GM18868 (cell line): ENCODE data around the gene VPS13A.
"Not testable (repeated sequence)": the region's sequence is repeated elsewhere in the genome, so short reads cannot be mapped to it uniquely, and the experiment has no call there.

Experiments
- ATAC-seq: cut with Tn5 transposase; IDR thresholded peaks from one replicate; pipeline ENCODE4 v1.9.1; 2021; ENCODE audit warnings: mild to moderate bottlenecking, moderate library complexity; ENCODE audit not compliant: unreplicated experiment

VPS13A gene

DNA sequence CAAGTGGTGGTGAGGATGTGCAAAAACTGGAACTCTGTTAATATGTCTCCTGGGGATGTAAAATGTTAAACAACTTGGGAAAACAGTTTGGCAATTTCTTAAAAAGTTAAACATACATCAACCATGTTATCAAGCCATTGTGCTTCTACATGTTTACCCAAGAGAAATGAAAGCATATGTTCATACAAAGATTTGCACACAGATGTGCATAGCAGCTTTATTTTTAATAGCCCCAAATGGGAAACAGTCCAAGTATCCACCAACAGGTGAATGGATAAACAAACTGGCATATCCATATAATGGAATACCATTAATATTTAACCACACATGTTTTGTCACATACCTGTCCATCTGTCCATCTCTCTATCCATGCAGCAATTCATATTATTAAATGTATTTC is 6.2 kb downstream of the VPS13A start:
- no peak for ATAC-seq

DNA sequence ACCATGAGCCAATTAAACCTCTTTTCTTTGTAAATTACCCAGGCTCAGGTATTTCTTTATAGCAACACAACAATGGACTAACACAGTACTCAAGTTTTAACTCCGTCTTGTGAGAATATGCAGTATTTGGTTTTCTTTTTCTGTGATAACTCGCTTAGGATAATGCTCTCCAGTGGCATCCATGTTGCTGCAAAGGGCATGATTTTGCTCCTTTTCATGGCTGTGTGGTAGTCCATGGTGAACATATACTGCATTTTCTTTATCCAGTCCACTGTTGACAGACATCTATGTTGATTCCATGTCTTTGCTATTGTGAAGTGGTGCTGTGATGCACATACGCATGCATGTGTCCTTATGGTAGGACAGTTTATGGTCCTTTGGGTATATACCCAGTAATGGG is 10.9 kb downstream of the VPS13A start:
- no peak for ATAC-seq

- ATAC-seq, result no peak
Measured at GRCh38 chr9:77194423-77194822, 17.1 kb downstream of the VPS13A start.

DNA sequence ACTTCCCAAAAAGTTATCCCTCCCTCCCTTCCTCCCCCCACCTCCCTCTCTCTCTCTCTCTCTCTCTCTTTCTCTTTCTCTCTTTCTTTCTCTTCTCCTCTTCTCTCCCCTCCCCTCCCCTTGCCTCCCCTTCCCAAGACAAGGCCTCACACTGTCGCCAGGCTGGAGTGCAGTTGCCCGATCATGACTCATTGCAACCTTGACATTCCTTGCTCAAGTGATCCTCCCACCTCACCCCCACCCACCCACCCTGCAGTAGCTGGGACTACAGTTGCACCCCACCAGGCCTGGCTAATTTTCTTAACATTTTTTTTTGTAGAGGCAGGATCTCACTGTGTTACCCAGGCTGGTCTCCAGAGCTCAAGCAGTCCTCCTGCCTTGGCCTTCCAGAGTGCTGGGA is 32.8 kb downstream of the VPS13A start:
- no peak for ATAC-seq

- no peak for ATAC-seq
Measured at GRCh38 chr9:77211561-77211960, 34.2 kb downstream of the VPS13A start.

GRCh38 chr9:77212801-77213200 is 35.5 kb downstream of the VPS13A start:
- no peak for ATAC-seq

- no peak for ATAC-seq
Measured at GRCh38 chr9:77215874-77216273, 38.5 kb downstream of the VPS13A start.

GRCh38 chr9:77218612-77219011 is 41.3 kb downstream of the VPS13A start:
- ATAC-seq, result no peak

DNA sequence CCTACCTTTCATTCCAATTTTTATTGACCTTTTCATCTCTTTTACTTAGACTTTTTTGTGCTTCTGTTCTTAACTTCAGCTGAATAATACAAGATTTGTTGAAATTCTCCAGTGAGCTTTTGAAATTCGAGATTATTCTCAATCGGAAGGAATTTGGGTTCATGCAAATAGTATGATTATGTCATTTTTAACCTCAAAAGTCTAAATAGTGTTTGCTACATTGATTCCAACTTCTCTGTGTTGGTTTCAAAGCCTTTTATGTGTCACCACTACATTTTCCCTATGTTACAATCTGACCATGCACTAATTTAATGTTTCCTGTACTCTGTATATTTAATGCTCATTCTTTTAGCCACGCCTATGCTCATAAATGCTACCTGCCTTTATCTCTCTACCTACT is 44.1 kb downstream of the VPS13A start:
- ATAC-seq, result no peak

DNA sequence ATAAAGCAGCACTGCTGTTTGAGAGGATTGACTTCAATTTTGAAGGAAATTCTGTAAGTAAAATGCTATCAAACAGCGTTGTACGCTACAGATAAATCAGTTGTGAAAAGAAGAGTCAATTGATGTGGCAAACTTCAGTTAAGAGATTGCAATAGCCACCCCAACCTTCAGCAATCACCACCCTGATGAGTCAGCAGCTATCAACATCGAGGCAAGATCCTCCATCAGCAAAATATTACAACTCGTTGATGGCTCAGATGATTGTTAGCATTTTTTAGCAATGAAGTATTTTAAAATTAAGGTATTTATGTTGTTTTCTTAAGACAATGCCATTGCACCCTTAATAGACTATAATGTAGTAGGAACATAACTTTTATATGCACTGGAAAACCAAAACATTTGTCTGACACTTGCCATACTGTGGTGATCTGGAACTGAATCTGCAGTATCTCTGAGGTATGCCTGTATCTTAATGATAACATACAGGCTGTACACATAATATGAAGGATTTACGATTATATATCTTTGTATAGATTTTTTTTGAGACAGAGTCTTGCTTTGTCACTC is 47.5 kb downstream of the VPS13A start:
- ATAC-seq, result no peak

GRCh38 chr9:77236693-77237092 is 59.4 kb downstream of the VPS13A start:
- ATAC-seq, result no peak

GRCh38 chr9:77237896-77238295 is 60.6 kb downstream of the VPS13A start:
- ATAC-seq, result no peak

- ATAC-seq, result no peak
Measured at GRCh38 chr9:77251050-77251449, 73.7 kb downstream of the VPS13A start.

DNA sequence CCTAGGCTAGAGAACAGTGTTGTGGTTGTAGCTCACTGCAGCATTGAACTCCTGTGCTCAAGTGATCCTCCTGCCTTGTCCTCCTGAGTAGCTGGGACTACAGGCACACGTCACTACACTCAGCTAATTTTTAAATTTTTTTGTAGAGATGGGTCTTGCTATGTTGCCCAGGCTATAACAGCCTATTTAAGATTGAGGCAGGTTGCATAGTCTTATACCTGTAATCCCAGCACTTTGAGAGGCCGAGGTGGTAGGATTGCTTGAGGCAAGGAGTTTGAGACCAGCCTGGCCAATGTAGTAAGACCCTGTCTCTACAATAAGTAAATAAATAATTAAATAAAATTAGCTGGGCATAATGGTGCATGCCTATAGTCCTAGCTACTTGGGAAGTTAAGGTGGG is 79.9 kb downstream of the VPS13A start:
- ATAC-seq, result no peak

- no peak for ATAC-seq
Measured at GRCh38 chr9:77261605-77262004, 84.3 kb downstream of the VPS13A start.

GRCh38 chr9:77267762-77268161 is 90.4 kb downstream of the VPS13A start:
- not testable (repeated sequence) for ATAC-seq

DNA sequence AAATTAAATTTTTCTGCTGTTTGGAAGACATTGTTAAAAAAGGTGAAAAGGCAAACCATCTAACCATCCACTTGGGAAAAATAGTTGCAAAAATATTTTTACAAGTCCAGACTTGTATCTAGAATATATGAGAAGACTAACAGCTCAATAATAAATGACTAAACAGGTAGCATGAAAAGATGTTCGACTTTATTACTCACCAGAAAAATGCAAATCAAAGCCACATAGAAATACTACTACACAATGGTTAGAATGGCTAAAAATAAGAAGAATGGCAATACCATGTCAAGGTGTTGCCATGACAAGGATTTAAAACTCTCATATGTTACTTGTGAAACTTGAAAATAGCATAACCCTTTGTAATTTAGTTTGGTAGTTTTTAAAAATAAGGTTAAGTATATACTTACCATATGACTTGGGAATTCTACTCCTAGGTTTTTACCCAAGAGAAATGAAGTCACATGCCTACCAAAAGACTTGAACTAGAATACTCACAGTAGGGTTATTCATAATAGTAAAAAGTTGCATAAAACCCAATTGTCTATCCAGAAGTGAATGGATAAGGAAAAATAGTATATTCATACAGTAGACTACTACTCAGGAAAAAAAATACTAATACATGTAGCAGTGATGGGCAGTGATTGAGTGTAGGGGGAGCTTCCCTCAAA is 93.8 kb downstream of the VPS13A start:
- no peak for ATAC-seq

DNA sequence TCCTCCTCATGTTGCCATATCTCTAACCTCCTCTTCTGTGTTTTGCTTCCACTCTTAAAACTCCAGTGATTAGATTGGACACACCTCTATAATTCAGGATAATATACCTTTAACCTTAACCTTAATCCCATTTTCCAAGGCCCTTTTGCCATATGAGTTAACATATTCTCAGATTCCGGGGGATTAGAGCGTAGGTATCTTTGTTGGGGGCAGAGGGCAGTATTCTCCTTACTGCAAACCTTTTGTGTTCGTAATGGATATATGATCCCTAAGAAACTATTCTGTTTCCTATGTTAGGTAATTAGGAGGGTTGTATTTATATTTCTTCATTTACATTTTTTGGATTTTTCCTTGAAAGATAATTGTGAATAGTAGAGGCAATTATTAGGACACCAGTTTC is 99.5 kb downstream of the VPS13A start:
- ATAC-seq, result no peak

- ATAC-seq, result no peak
Measured at GRCh38 chr9:77277719-77278118, 100.4 kb downstream of the VPS13A start.

DNA sequence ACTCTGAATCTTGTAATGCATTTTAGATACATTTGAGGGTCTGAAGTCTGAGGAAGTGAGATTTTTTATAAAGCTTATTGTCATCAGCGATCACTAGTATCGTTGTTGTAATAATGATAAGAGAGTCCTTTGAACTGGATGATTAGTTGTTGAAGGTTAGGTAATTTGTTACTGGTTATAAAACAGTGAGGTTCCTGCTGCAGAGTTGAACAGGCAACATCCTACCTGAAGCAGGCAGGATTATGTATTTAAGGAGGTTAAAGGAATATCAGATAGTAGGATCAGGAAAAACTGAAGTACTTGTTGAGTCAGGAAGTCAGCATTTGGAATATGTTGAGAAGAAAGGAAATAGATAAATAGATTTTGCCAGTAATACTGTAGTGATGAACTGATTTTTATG is 106.7 kb downstream of the VPS13A start:
- ATAC-seq, result no peak

DNA sequence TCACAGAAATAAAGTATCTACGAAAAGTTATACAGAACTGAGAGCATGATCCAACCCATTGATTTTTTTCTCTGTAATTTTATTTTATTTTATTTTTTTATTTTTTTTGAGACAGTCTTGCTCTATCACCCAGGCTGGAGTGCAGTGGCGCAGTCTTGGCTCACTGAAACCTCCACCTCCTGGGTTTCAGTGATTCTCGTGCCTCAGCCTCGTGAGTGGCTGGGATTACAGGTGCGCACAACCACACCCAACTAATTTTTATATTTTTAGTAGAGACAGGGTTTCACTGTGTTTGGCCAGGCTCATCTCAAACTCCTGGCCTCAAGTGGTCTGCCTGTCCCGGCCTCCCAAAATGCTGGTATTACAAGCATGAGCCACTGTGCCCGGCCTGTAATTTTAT is 107.3 kb downstream of the VPS13A start:
- ATAC-seq, result no peak

GRCh38 chr9:77290373-77290772 is 113.0 kb downstream of the VPS13A start:
- no peak for ATAC-seq

- no peak for ATAC-seq
Measured at GRCh38 chr9:77291714-77292113, 114.4 kb downstream of the VPS13A start.
